Fibroblast of gingiva (primary cell): ENCODE data around the gene TEKT3.
A peak's percentile ranks its signal among the peaks of the same experiment; 100 is the strongest.

Experiments used
- DNase-seq: peaks from one replicate; pipeline ENCODE4 v3.0.0-alpha.2; 2011; ENCODE audit warnings: low read depth

TEKT3 gene

DNA sequence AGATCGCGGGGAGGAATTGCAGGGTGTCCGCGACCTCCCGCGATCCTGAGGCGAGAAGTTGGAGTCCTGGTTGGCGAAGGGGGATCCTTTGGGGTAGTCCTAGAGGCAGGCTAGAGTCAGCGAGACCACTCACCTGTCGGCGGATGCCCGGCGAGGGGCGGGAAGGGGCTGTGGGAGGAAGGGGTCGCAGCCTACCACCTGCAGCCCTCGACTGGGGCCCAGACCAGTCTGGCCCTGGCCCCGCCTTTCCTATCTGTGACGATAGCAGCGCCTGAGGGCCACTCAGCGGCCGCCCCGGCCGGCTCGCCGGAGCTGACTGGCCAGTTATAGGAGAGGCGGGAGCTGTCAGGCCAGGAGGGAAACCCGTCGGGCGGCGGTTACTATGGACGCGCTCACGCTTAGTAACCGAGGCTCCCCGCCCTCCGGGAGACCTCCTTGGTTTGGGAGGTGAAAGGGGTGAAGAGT, at the start of gene TEKT3:
TEKT3 (minus strand) TSS at position 213 of the 465 bp plus-strand sequence. CDS start 10,012 bp downstream, outside the sequence.
- peak; percentile 58 for DNase-seq

DNA sequence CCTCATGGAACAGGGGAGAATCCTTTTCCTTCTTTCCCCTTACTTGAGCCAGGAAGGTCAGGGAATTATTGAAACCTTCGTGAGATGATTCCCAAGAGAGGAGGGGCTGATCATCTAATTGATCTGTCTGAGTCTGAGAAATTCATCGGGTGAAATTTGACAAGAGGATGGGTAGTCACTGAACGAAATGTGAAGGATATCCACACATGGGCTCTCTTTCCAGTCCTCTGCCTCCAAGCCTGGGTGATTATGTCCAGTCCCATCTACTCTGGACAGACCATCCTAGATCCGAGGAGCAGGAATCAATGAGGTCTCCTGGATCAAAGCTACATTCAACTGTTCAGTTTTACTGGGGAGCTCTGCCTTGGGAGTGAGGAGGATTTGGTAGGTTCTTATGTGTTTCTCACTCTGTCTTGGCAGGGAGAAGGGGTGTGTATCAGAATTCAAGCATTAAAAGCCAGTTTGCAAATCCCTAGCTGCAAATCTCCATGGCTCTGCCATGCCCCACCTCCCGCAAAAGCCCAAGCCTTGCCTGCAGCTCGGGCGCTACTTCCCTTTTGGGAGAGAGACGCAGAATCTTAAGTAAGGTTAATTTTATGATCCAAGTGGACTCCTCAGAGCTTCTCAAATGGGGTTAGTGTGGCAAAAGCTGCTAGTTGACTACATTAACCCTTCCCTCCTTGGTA, 47.1 kb upstream of the TEKT3 start:
- DNase-seq, result no peak

DNA sequence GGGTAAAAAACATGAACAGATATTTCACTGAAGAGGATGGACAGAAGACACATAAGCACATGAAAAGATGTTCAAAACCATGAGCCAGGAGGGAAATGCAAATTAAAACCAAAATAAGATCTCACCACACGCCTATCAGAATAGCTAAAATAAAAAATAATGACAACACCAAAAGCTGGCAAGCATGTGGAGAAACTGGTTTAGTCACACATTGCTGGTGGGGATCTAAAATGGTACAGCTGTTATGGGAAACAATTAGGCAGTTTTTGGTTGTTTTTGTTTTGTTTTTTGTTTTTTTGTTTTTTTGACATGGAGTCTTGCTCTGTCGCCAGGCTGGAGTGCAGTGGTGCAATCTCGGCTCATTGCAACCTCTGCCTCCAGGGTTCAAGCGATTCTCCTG, 44.7 kb upstream of the TEKT3 start:
- no peak for DNase-seq

DNA sequence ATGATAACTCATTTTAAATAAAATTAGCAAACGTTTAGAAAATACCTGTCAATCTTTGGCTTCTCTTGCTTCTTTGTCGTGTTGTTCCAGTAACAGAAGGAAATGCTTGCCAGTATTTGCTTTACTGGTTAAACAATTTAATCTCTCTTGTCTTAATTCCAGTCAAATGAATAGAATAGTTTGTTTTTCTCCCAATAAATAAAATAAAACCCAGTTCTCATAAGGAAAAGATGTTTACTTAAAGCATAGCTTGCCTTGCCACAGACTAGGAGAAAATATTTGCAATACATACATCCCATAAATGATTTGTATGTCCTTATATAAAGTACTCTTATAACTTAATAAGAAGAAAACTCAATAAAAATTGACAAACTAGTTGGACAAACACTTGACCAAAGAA, 43.9 kb upstream of the TEKT3 start:
- no peak for DNase-seq

DNA sequence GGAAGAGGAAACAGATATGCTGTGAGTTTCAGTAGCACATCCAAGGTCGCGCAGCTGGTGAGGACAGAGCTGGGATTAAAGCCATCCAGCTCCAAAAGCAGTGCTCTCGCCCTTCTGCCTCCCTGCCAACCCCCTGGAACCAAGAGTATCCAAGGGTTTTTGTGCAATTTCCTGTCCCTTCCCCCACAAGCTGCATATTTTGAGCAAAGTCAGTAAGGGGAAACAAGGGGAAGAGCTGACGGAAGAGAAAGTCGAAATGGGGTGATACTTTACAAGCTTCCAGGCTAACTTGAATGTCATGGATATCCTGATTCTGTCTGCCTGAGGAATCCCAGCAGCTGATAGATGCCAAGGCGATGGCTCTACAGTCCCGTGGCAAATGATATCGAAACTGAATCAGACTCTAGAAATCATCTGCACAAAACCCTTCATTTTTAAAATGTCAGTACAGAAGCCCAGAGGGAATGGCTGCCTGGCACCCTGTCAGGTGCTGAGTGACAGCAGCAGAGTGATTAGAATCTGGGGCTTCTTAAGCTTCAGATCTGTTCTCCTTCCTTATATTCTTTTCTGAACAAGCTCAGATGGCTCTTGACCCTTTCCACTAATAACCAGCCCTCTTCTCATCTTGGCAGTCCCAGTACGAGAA, 42.9 kb upstream of the TEKT3 start:
- DNase-seq, result peak; percentile 74

DNA sequence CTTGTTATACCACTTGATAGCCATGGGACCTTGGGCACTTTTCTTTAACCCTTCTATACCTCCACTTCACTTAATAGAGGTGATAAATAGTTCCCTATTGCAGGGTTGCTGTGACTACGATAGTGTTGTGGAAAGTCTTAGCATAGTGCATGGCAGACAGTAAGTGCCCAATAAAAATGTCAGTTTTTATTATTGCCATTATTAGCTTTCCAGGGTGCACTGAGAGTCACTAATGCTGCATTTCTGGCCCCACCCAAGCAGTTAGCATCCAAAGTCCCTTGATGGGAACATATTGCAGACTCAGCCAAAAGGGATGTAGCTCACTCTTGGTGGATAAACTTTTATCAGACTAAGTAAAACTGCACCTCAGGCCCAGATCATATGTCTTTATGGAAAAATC, 41.5 kb upstream of the TEKT3 start:
- DNase-seq, result no peak

DNA sequence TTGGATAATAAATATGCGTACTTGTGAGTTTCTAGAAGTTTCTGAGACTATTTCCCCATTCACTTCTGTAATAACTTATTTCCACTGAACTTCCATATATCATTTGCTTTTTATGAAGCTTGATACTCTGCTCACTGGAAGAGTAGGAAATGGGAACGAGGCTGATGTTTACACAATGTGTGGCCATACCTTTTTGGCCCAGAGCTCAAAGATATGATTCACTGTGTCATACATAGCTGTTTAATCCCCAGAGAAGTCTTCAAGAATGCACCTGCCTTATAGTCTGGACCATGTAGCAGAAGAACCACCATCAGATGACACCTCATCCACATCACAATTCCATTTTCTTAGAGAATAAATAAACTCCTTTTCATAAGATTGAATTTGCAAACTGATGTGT, 40.3 kb upstream of the TEKT3 start:
- DNase-seq, result no peak

DNA sequence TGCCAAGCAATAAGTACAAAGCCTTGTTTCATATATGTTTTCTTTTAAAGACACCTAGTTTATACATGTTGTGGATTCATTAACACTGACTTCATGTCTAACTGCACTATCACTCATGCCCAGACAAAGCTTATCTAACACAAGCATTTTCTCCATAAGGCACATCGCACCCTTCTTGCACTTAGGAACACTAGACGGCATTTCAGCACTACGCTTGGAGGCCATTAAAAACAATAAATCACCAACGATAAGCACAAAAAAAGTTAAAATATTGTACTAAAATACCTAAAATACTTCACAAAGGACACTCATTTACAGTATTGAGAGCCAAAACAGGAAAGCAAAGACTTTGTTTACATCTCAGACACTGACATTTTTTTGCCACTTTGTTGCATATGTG, 39.0 kb upstream of the TEKT3 start:
- no peak for DNase-seq

DNA sequence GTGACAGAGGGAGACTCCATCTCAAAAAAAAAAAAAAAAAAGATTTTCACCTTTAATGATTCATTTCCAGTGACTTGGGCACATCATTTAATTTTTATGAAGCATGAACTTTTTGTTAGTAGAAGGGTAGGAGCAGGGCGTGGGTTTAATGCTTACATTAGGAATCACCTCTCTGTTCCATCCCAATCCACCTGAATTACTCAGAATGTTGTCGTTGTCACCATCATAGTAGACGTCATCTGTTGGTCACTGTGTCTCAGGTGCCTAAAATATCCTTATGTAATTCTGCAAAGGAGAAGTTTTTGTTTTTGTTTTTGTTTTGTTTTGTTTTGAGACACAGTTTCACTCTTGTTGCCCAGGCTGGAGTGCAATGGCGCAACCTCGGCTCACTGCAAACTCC, 38.3 kb upstream of the TEKT3 start:
- DNase-seq, result no peak

DNA sequence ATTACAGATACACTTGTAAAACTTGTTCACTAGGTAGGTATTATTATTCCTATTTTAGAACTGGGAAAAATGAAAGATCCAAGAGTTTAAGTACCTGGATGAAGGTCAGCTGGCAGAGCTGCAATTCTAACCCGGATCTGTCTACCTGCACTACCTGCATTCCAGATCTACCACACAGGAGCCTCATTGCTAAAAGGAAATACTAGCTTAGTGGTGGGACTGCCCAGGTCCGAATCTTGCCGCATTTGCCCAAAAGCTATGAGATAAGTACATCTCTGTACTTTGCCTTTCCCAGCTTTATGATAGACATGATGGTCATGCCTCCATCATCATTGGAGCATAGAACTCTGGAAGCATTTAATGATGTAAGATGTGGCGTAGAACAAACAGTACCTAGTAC, 36.8 kb upstream of the TEKT3 start:
- no peak for DNase-seq

DNA sequence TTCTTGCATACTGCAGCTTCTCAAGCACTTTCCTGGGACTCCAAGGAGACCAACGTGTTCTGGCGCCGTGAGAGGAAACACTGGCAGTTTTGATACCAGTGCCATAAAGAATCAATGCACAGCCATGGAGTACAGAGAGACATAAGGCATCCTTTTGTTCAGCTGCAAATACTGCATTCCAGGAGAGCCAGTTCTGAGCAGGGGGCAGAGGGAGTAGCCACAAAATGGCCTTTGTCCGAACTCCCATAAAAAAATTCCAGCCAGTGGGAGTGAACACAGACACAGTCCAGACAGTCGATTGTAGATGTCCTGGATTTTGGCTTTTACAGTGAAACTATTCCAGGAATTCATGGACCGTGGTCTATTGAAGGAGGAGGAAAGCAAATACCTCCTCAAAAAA, 36.2 kb upstream of the TEKT3 start:
- no peak for DNase-seq

DNA sequence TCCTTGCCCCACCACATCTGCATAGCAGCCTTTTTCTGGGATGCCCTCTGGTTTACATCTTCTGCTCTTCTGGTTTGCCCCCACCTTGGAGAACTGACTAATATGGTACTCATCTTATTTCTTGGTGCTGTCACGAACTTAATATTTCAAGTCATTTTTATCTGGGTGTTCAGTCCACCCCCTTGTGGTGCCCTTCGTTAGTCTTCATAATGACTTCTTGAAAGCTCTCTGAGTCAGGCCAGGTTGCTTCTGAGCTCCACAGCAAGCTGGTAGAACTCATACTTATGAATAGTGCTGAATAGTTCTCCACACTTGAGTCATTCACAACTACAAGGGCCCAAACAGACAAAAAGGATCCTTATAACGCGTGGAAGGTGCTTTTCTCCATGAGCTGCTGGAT, 35.8 kb upstream of the TEKT3 start:
- peak; percentile 40 for DNase-seq

DNA sequence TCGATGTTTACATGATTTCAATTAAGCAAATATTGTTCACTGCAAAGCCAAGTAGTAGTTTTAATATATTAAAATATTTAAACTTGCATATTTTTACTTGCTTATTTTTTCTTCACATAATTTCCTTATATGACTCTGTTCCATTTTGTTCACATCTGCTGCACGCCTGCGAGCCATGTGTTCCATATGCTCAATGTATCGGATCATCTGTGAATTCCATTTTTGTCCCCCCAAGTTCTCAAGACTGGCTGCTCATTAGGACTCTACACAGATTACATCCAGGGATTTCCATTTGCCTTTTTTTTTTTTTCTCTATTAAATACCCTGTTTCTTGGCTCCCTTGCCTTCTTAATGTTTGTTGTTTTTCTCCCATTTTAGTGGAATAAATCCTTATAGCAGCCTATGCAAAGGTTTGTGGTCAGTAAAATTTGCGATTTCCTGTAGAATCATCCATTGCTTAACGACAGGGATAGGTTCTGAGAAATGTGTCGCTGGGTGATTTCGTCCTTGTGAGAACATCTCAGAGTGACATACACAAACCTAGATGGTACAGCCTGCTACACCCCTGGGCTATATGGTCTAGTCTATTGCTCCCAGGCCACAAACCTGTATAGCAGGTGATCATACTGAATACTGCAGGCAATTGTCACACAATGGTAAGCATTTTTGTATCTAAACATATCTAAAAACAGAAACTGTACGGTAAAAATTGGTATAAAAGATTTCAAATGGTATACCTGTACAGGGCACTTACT, 30.2 kb upstream of the TEKT3 start:
- DNase-seq, result no peak

DNA sequence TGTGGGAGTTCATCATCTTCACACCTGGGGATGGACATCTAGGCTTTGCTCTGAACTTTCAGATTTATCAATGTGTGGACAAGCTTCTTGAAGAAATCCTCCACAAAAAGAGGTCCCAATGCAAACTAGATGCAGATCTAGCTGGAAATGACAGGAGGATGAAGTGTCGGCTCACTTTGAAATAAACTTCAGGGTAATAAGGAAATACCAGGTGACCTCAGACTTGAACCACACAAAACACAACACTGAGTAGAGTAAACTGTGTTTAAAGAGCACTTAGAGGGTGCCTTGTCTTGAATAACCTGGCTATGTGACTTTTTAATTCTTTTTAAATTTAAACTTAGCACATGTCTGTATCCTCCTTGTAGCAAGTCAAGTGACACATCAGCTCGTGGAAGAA, 27.2 kb upstream of the TEKT3 start:
- no peak for DNase-seq

DNA sequence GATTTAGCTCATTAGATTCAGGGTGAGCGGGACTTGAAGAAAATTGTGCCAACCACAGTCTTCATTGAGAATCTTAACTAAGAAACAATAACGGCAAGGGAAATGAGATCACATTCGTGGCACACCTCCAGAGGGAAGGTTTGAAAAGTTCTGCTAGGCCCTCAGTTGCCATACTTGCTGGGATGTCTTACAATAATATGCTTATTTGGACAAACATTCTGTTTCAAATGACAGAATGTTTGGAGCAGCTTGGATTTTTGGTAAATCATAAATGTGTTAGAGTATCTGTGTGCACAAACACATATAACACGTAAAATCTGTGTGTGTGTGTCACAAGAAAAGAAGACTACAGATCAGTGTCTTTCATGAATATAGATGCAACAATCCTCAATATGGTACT, 24.6 kb upstream of the TEKT3 start:
- DNase-seq, result no peak

DNA sequence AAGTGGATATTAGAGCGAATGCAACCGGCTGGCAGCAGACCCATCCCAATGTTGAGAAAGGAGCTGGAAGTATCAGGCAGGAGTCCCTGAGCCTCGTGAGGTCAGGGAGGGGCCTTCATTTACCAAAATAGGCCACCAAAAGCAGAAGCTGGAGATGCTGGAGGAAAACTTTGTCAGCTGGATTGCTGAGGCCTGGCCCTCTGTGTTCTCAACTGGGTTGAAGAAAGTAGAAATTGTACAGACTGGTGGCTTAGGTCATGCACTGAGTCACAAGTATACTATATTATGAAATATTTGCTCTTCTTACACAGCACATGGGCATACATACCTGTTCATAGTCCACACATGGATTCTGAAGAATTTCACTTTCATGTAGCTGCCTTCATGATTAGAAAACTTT, 23.2 kb upstream of the TEKT3 start:
- no peak for DNase-seq

DNA sequence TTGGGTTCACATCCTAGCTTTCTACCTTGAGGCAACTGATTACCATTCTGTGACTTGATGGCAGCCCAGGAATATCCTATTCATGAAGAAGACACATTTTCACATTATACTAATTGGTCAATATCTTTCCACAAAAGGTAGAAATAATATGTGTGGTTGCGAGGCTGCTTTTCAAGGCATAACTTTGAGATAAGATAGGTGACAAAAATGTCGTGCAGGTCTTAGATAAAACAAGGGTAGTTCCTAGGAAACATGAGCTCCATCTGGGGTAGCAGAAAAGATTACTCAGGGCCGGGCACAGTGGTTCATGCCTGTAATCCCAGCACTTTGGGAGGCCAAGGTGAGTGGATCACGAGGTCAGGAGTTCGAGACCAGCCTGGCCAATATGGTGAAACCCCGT, 22.3 kb upstream of the TEKT3 start:
- DNase-seq, result no peak

DNA sequence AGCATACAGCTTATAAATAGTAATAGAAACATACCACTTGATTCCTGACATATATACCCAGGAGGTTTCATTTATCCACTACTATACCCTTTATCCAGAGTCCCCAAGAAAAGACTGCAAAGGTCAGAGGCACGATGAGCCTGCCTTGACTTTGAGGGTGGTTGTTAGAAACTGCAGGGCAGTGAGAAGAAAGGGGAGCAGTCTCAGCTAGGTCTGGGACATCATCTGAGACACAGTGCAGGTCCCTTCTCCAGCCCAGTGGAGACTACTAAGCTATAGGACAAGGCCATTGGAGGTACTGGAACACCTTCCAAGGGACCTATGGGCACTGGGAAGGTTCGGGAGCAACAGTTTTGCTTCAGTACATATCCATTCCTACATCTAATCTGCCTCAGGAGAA, 20.2 kb upstream of the TEKT3 start:
- no peak for DNase-seq

DNA sequence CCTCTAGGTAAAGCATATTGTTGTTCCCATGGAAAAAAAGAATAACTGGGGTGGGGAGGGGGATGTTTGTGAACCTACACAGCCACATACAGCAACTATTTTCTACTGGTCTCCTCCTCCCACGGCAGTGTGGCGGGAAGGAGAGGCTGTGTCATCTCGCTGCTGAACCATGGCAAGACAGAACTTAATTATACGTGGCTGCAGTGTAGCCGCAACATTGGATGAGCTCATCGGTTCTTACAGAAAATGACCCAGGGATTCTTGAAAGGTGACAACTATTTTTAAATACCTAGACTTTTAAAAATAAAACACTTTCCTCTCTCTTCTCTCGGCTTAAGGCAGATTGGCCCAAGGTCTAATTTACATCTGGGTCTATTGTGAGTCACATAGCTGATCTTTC, 19.8 kb upstream of the TEKT3 start:
- DNase-seq, result no peak

DNA sequence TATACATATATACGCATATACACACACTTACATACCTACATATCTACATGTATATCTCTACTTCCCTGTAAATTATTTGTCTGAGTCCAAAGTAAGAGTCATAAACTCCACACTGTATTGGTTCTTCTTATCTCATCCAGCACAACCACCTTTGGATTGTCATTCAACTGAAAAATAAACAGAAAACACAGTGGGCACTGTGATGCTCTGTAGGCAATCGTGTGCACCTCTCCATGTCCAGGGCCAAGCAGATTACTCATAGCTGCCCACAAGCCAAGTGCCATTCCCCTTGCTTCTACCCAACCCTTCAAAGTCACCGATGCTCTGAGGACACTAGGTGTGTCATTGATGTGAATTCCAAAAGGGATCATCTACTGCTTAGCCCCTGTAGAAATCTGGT, 12.9 kb upstream of the TEKT3 start:
- DNase-seq, result no peak

DNA sequence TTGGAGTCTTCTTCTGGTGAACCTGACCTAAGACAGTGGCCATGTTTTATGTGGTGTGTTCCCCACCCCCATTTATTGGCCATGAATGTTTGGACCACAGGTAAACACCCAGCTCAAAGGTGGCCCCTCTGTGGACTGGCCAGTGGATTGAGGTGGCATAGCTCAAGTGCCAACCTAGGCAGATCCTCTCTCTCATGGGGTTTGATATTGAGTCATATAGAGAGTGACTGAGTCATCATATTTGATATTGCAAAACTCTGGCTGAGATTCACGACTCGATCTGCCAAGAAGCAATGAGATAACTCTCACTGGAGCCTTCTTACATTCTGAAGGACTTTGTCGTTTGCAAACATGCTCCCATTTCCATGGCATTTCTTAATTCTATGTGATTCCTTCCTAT, 10.5 kb upstream of the TEKT3 start:
- peak; percentile 87 for DNase-seq

DNA sequence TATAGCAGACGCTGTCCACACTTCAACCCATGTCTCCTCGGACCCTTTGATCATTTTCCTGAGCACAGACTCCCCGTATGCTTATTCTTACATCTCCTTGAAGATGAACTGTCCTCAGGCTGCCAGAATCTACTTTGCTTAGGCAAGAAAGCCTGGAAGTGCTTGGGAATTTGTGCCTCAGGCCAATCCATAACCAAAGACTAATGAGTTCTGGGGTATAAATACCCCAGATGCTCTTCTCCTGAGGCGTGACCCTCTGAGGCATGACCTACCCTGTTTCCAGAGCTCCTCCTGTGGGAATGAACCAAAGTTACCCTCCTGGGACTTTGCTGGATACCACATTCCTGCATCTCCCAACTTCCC, 10.1 kb upstream of the TEKT3 start:
- DNase-seq, result no peak

DNA sequence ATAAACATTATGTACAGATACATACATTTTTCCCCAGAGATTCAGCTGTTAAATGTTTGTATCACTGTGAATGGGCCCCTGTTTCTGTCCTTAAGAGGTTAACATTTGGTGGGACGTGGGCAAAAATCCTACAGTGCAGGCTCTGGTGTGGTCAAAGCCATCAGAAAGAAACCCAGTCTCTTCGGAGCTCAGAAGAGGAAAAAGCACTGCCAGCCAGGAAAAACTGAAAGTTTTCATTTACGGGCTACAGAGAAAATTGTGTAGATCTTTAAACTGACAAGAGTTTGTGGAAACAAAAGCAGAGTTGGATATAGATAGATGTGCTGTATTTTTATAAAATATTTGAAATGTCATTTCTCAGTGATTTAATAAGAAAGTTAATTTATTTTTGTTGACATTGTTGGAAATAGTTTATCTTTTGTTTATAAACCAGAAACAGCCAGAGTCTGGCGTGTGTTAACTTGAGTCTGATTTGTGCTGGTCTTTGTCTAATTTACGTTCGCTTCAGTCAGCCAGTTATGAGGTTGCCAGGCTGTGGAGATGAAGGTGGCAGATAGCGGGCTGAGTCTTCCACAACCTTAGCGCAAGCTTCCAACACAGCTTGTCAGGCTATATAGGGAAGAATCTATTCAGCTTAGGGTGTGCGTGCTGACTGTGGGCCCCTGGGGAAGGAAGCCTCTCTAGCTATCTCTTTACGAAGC, 9.5 kb upstream of the TEKT3 start:
- DNase-seq, result no peak
